ENCODE results near the gene NHLRC4.

DNA sequence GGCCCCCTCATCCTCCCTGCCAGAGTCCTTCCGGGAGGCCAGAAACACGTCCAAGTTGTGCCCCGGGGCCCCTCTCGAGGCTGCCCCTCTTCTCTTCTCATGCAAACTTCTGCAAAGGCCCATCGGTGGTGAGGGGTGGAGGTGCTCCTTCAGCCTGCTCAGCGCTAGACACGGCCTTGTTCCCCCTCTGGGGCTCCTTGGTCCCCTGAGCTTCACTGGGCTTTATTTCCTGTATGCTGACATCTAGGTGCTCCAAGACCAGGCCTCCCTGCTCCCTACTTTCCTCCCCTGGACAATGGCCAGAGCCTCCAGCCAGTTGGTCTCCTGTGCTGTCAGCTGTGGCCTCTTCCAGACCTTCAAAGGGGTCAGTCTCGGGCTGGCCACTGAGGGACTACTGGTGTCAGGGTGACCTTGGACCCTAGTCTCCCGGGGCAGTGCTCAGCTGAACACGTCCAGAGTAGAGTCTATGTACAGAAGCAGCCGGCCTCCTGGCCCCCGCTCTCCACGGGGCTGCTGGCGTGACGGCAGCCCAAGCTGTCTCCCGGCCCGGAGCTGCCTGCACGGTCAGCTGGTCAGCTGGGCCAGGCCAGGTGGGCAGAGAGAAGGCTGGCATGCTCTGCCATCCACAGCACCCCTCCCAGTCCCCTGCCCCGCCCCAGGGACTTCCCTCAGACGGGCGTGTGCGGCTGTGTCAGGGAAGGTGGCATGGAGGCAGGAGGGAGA is 8.3 kb upstream of the NHLRC4 start:
- TF ChIP-seq POLR2A (IDR thresholded peaks at IDR 0.05; ENCODE audit: low read depth, low read length), result no peak
- no peak for TF ChIP-seq CEBPB (IDR thresholded peaks at IDR 0.05; ENCODE audit: low read depth, low read length)
- TF ChIP-seq, protein P1, sequence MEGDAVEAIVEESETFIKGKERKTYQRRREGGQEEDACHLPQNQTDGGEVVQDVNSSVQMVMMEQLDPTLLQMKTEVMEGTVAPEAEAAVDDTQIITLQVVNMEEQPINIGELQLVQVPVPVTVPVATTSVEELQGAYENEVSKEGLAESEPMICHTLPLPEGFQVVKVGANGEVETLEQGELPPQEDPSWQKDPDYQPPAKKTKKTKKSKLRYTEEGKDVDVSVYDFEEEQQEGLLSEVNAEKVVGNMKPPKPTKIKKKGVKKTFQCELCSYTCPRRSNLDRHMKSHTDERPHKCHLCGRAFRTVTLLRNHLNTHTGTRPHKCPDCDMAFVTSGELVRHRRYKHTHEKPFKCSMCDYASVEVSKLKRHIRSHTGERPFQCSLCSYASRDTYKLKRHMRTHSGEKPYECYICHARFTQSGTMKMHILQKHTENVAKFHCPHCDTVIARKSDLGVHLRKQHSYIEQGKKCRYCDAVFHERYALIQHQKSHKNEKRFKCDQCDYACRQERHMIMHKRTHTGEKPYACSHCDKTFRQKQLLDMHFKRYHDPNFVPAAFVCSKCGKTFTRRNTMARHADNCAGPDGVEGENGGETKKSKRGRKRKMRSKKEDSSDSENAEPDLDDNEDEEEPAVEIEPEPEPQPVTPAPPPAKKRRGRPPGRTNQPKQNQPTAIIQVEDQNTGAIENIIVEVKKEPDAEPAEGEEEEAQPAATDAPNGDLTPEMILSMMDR (conservative IDR thresholded peaks at IDR 0.05; ENCODE audit: low read depth, low read length), result no peak
- TF ChIP-seq SMC3 (IDR thresholded peaks at IDR 0.05; ENCODE audit: low read depth, low read length), result no peak
- TF ChIP-seq RAD21 (IDR thresholded peaks at IDR 0.05; ENCODE audit: low read length), result no peak
- TF ChIP-seq RFX5 (IDR thresholded peaks at IDR 0.05; ENCODE audit: low read depth, low read length), result no peak
- no peak for TF ChIP-seq RCOR1 (IDR thresholded peaks at IDR 0.05; ENCODE audit: insufficient replicate concordance, low read length)
- TF ChIP-seq BHLHE40 (IDR thresholded peaks at IDR 0.05; ENCODE audit: low read depth, low read length), result no peak
